Tibial nerve (tissue), 4 donors: Measurements from ENCODE around the gene VAMP4.

ENCODE experiments used
- CTCF ChIP-seq, 5 experiments: fragments of 200-600 bp in 3 of 5; fragments of 450-650 bp in 2 of 5; sonication (generic) in 3 of 5; IDR thresholded peaks; one replicate each; pipeline ENCODE4 v1.5.1; 2016 to 2019; ENCODE audit warnings: antibody characterized with exemption in 5 of 5, mild to moderate bottlenecking in 3 of 5, moderate library complexity in 2 of 5
- EP300 ChIP-seq, 2 donors: sonication (generic); formaldehyde crosslinking; IDR thresholded peaks; one replicate each; pipeline ENCODE4 v1.6.1; 2017; ENCODE audit warnings: antibody characterized with exemption in 2 of 2, mild to moderate bottlenecking in 1 of 2
- POLR2A ChIP-seq, 2 donors: fragments of 450-650 bp; IDR thresholded peaks; one replicate each; pipeline ENCODE4 v1.6.1; 2017; ENCODE audit warnings: antibody characterized with exemption in 2 of 2, mild to moderate bottlenecking in 2 of 2, moderate library complexity in 2 of 2

- no peak for TF ChIP-seq CTCF (IDR thresholded peaks at IDR 0.05)
- no peak for TF ChIP-seq POLR2A (IDR thresholded peaks at IDR 0.05)
- no peak for TF ChIP-seq EP300 (IDR thresholded peaks at IDR 0.05)
These were observed 25.2 kb downstream of the VAMP4 start for GRCh38 chr1:171716616-171717015.
